PC-9 (cell line): Measurements from ENCODE around the gene ZNF487.
"Not testable (repeated sequence)": the region's sequence is repeated elsewhere in the genome, so short reads cannot be mapped to it uniquely, and the experiment has no call there.

Source experiments
- CTCF ChIP-seq: fragments of 200-600 bp; sonication (generic); conservative IDR thresholded peaks from 2 replicates; pipeline ENCODE4 v1.6.1; 2017; ENCODE audit warnings: mixed run types, antibody characterized with exemption, mild to moderate bottlenecking, moderate library complexity
- EZH2 ChIP-seq: fragments of 200-600 bp; sonication (generic); IDR thresholded peaks from 2 replicates; pipeline ENCODE4 v1.8.0; 2017; ENCODE audit warnings: antibody characterized with exemption, low read depth

- not testable (repeated sequence) for TF ChIP-seq CTCF, EZH2
Measured at GRCh38 chr10:43446219-43447017, 9.5 kb downstream of the ZNF487 start.
